Measurements from ENCODE around the gene DPH2. TPM values are rescaled to one million over a fixed set of nuclear protein-coding genes. Genes with fewer than 3 reads are reported as not detected.

Gene DPH2
- total RNA-seq, 2 donors from 2014 or later = 21.4 to 31.0 TPM

- no peak for DNase-seq
These were observed 5.9 kb upstream of the DPH2 start for GRCh38 chr1:43963890-43964289.

GRCh38 chr1:43965316-43965715 is 4.5 kb upstream of the DPH2 start:
- Mint-ChIP-seq H3K27ac (no peak overlapping the region), H3K9me3 (no peaks in the 10 kb centered on the region), H3K36me3 (ENCODE audit: insufficient read depth in 2 of 2) (no peaks in the 10 kb centered on the region), H3K4me3 (no peak overlapping the region), H3K27me3 (ENCODE audit: low read depth) (no peaks in the 10 kb centered on the region), H3K4me1 (ENCODE audit: low read depth) (peaks cover 11% of the 10 kb centered on the region)
- no peak for ATAC-seq (replicated peaks in 1 of 2)
- DNase-seq = no peak

More at GRCh38 chr1:43963890-43964289, 5.9 kb upstream of the DPH2 start:
- Mint-ChIP-seq H3K36me3 (ENCODE audit: insufficient read depth in 2 of 2) (no peaks in the 10 kb centered on the region), H3K27ac (no peak overlapping the region), H3K9me3 (no peaks in the 10 kb centered on the region), H3K4me1 (ENCODE audit: low read depth) (no peaks in the 10 kb centered on the region), H3K4me3 (no peak overlapping the region), H3K27me3 (ENCODE audit: low read depth) (no peaks in the 10 kb centered on the region)
- ATAC-seq (replicated peaks in 1 of 2) = no peak

GRCh38 chr1:43968348-43968948 is 1.4 kb upstream of the DPH2 start:
- H3K4me3 Mint-ChIP-seq = no peak overlapping the region
- H3K4me1 Mint-ChIP-seq (ENCODE audit: low read depth) = peaks cover 29% of the 10 kb centered on the region
- DNase-seq (no peak), ATAC-seq (replicated peaks in 1 of 2) (no peak)
- no peaks in the 10 kb centered on the region for H3K27me3 Mint-ChIP-seq (ENCODE audit: low read depth)
- peaks cover 0 to 8% of the 10 kb centered on the region in 2 donors for H3K36me3 Mint-ChIP-seq (ENCODE audit: insufficient read depth in 2 of 2)
- no peaks in the 10 kb centered on the region for H3K9me3 Mint-ChIP-seq
- no peak overlapping the region for H3K27ac Mint-ChIP-seq

- H3K4me1 Mint-ChIP-seq (ENCODE audit: low read depth) = peaks cover 38% of the 10 kb centered on the region
- H3K36me3 Mint-ChIP-seq (ENCODE audit: insufficient read depth in 2 of 2) = peaks cover 0 to 10% of the 10 kb centered on the region in 2 donors
- no peak for DNase-seq
- H3K27me3 Mint-ChIP-seq (ENCODE audit: low read depth) = no peaks in the 10 kb centered on the region
- H3K9me3 Mint-ChIP-seq = no peaks in the 10 kb centered on the region
- peak overlapping the region; percentile 89 to 98 for H3K4me3 Mint-ChIP-seq
- no peak overlapping the region for H3K27ac Mint-ChIP-seq
- no peak for ATAC-seq (replicated peaks in 1 of 2)
These were observed 429 bp upstream of the DPH2 start for GRCh38 chr1:43969416-43969745.

- no peak for DNase-seq
- Mint-ChIP-seq H3K4me1 (ENCODE audit: low read depth) (peaks cover 40% of the 10 kb centered on the region), H3K36me3 (ENCODE audit: insufficient read depth in 2 of 2) (peaks cover 0 to 10% of the 10 kb centered on the region in 2 donors), H3K27ac (no peak overlapping the region), H3K9me3 (no peaks in the 10 kb centered on the region), H3K27me3 (ENCODE audit: low read depth) (no peaks in the 10 kb centered on the region), H3K4me3 (peak overlapping the region; percentile 89 to 98)
- no peak for ATAC-seq (replicated peaks in 1 of 2)
These were observed 692 bp downstream of the DPH2 start for GRCh38 chr1:43970502-43970901.

- Mint-ChIP-seq H3K4me3 (peak overlapping the region; percentile 89 to 98), H3K4me1 (ENCODE audit: low read depth) (peaks cover 44% of the 10 kb centered on the region), H3K36me3 (ENCODE audit: insufficient read depth in 2 of 2) (peaks cover 0 to 10% of the 10 kb centered on the region in 2 donors), H3K27ac (no peak overlapping the region), H3K9me3 (no peaks in the 10 kb centered on the region), H3K27me3 (ENCODE audit: low read depth) (no peaks in the 10 kb centered on the region)
- ATAC-seq (replicated peaks in 1 of 2) (no peak), DNase-seq (no peak)
These were observed 1.1 kb downstream of the DPH2 start for GRCh38 chr1:43970911-43971310.

GRCh38 chr1:43971336-43971980 is 1.6 kb downstream of the DPH2 start:
- H3K27ac Mint-ChIP-seq = no peak overlapping the region
- DNase-seq (no peak), ATAC-seq (replicated peaks in 1 of 2) (no peak)
- peaks cover 2 to 12% of the 10 kb centered on the region in 2 donors for H3K36me3 Mint-ChIP-seq (ENCODE audit: insufficient read depth in 2 of 2)
- H3K4me3 Mint-ChIP-seq = peak overlapping the region; percentile 89 to 98
- H3K27me3 Mint-ChIP-seq (ENCODE audit: low read depth) = no peaks in the 10 kb centered on the region
- peaks cover 49% of the 10 kb centered on the region for H3K4me1 Mint-ChIP-seq (ENCODE audit: low read depth)
- H3K9me3 Mint-ChIP-seq = no peaks in the 10 kb centered on the region

- peak overlapping the region; percentile 91 to 92 for H3K4me3 Mint-ChIP-seq
- no peak for ATAC-seq (replicated peaks in 1 of 2)
- no peaks in the 10 kb centered on the region for H3K9me3 Mint-ChIP-seq
- peaks cover 73% of the 10 kb centered on the region for H3K4me1 Mint-ChIP-seq (ENCODE audit: low read depth)
- H3K27ac Mint-ChIP-seq = peak overlapping the region; percentile 89
- peaks cover 11 to 29% of the 10 kb centered on the region in 2 donors for H3K36me3 Mint-ChIP-seq (ENCODE audit: insufficient read depth in 2 of 2)
- H3K27me3 Mint-ChIP-seq (ENCODE audit: low read depth) = no peaks in the 10 kb centered on the region
- DNase-seq = no peak
These were observed 4.2 kb downstream of the DPH2 start for GRCh38 chr1:43973981-43974442.

GRCh38 chr1:43974443-43975248 is 4.8 kb downstream of the DPH2 start, which contains the start of gene ATP6V0B:
ATP6V0B (plus strand) TSS chr1:43974960; CDS start chr1:43975041, 81 bp downstream.
- peak within 1 kb of the TSS; percentile 91 to 92 for H3K4me3 Mint-ChIP-seq
- H3K9me3 Mint-ChIP-seq = no peaks in the 10 kb centered on the region
- H3K27ac Mint-ChIP-seq = peak within 1 kb of the TSS; percentile 89
- ATAC-seq (replicated peaks in 1 of 2) = peak; percentile 80 to 81
- peaks cover 11 to 29% of the 10 kb centered on the region in 2 donors for H3K36me3 Mint-ChIP-seq (ENCODE audit: insufficient read depth in 2 of 2)
- no peaks in the 10 kb centered on the region for H3K27me3 Mint-ChIP-seq (ENCODE audit: low read depth)
- H3K4me1 Mint-ChIP-seq (ENCODE audit: low read depth) = peaks cover 68% of the 10 kb centered on the region
- peak; percentile 96 to 98 for DNase-seq

- DNase-seq = no peak
- Mint-ChIP-seq H3K27me3 (ENCODE audit: low read depth) (no peaks in the 10 kb centered on the region), H3K4me3 (peak overlapping the region; percentile 91 to 92), H3K27ac (peak overlapping the region; percentile 36), H3K4me1 (ENCODE audit: low read depth) (peaks cover 69% of the 10 kb centered on the region), H3K9me3 (no peaks in the 10 kb centered on the region), H3K36me3 (ENCODE audit: insufficient read depth in 2 of 2) (peaks cover 12 to 30% of the 10 kb centered on the region in 2 donors)
- ATAC-seq (replicated peaks in 1 of 2) = no peak
These were observed 5.6 kb downstream of the DPH2 start for GRCh38 chr1:43975249-43975961.

- no peaks in the 10 kb centered on the region for H3K9me3 Mint-ChIP-seq
- ATAC-seq (replicated peaks in 1 of 2) (no peak), DNase-seq (no peak)
- peaks cover 68% of the 10 kb centered on the region for H3K4me1 Mint-ChIP-seq (ENCODE audit: low read depth)
- no peaks in the 10 kb centered on the region for H3K27me3 Mint-ChIP-seq (ENCODE audit: low read depth)
- peaks cover 15 to 30% of the 10 kb centered on the region in 2 donors for H3K36me3 Mint-ChIP-seq (ENCODE audit: insufficient read depth in 2 of 2)
- H3K4me3 Mint-ChIP-seq = peak overlapping the region; percentile 91 to 92
- H3K27ac Mint-ChIP-seq = no peak overlapping the region
These were observed 6.2 kb downstream of the DPH2 start for GRCh38 chr1:43976045-43976444.

GRCh38 chr1:43976890-43977289 is 7.1 kb downstream of the DPH2 start:
- Mint-ChIP-seq H3K4me3 (peak overlapping the region; percentile 8 to 20), H3K36me3 (ENCODE audit: insufficient read depth in 2 of 2) (peaks cover 15 to 30% of the 10 kb centered on the region in 2 donors), H3K27me3 (ENCODE audit: low read depth) (no peaks in the 10 kb centered on the region), H3K27ac (no peak overlapping the region), H3K9me3 (no peaks in the 10 kb centered on the region), H3K4me1 (ENCODE audit: low read depth) (peaks cover 63% of the 10 kb centered on the region)
- DNase-seq (no peak), ATAC-seq (replicated peaks in 1 of 2) (no peak)

Measured in activated T-cell treated with anti-CD3 and anti-CD28 coated beads, Interleukin-2, amount 50 U/mL, for 72 hours (primary cell).